Mesendoderm (in vitro differentiated cells): ENCODE results near the gene FAHD2B.
"Not testable (repeated sequence)": the region's sequence is repeated elsewhere in the genome, so short reads cannot be mapped to it uniquely, and the experiment has no call there.

Source experiments
- DNase-seq: peaks from one replicate; pipeline ENCODE4 v3.0.0; 2013
- H2AK5ac ChIP-seq: 2 replicates; pipeline ENCODE4 v1.6.1; 2013; ENCODE audit warnings: low read length, inconsistent platforms
- H2BK120ac ChIP-seq: 2 replicates; pipeline ENCODE4 v1.6.1; 2013; ENCODE audit warnings: low read depth, mild to moderate bottlenecking, low read length, moderate library complexity, mixed read lengths
- H2BK15ac ChIP-seq: replicated peaks from 2 replicates; pipeline ENCODE4 v1.6.1; 2013; ENCODE audit warnings: low read depth, mild to moderate bottlenecking, moderate library complexity
- H2BK5ac ChIP-seq: 2 replicates; pipeline ENCODE4 v1.6.1; 2013; ENCODE audit warnings: low read length, inconsistent platforms
- H3K18ac ChIP-seq: 2 replicates; pipeline ENCODE4 v1.6.1; 2013; ENCODE audit warnings: mild to moderate bottlenecking, low read length, mixed read lengths
- H3K23ac ChIP-seq: one replicate; pipeline ENCODE4 v1.6.1; 2013; ENCODE audit warnings: low read length
- H3K27ac ChIP-seq: 2 replicates; pipeline ENCODE4 v1.5.1; 2013; ENCODE audit warnings: low read depth, mild to moderate bottlenecking, inconsistent platforms, low read length, moderate library complexity
- H3K27me3 ChIP-seq: 2 replicates; pipeline ENCODE4 v1.6.1; 2013; ENCODE audit warnings: low read length, control low read depth, mild to moderate bottlenecking, inconsistent platforms; ENCODE audit not compliant: insufficient read depth, poor library complexity
- H3K36me3 ChIP-seq: 2 replicates; pipeline ENCODE4 v1.6.1; 2013; ENCODE audit warnings: low read length, inconsistent platforms; ENCODE audit not compliant: control insufficient read depth, insufficient read depth
- H3K4ac ChIP-seq: one replicate; pipeline ENCODE4 v1.6.1; 2013; ENCODE audit warnings: low read depth, mild to moderate bottlenecking, low read length, moderate library complexity
- H3K4me1 ChIP-seq: 2 replicates; pipeline ENCODE4 v1.6.1; 2013; ENCODE audit warnings: low read depth, low read length, inconsistent platforms; ENCODE audit not compliant: control insufficient read depth
- H3K4me2 ChIP-seq: 2 replicates; pipeline ENCODE4 v1.6.1; 2013; ENCODE audit warnings: low read length
- H3K4me3 ChIP-seq: 2 replicates; pipeline ENCODE4 v1.5.1; 2013; ENCODE audit warnings: mild to moderate bottlenecking, low read length
- H3K56ac ChIP-seq: one replicate; pipeline ENCODE4 v1.6.1; 2013; ENCODE audit warnings: low read length
- H3K79me1 ChIP-seq: 2 replicates; pipeline ENCODE4 v1.6.1; 2013; ENCODE audit warnings: low read length, inconsistent platforms
- H3K79me2 ChIP-seq: 2 replicates; pipeline ENCODE4 v1.6.1; 2013; ENCODE audit warnings: mild to moderate bottlenecking, low read length; ENCODE audit not compliant: control insufficient read depth, insufficient read depth
- H3K9ac ChIP-seq: 2 replicates; pipeline ENCODE4 v1.6.1; 2013; ENCODE audit warnings: low read length, inconsistent platforms
- H4K5ac ChIP-seq: one replicate; pipeline ENCODE4 v1.6.1; 2013; ENCODE audit warnings: low read length
- H4K8ac ChIP-seq: one replicate; pipeline ENCODE4 v1.6.1; 2013; ENCODE audit warnings: low read depth, mild to moderate bottlenecking, control low read depth, low read length, moderate library complexity
- WGBS: extraction: QIAGEN DNeasy Blood & Tissue Kit; methylation state at CpG from one replicate; pipeline ENCODE4 v1.1.7; 2013; ENCODE audit warnings: low lambda C conversion rate, missing lambda C conversion rate; ENCODE audit not compliant: insufficient coverage; ENCODE audit errors: extremely low coverage; 5-methylcytosine and 5-hydroxymethylcytosine counted together

The FAHD2B gene

GRCh38 chr2:97080855-97081254 lies 13.8 kb downstream of the FAHD2B start:
- not testable (repeated sequence) for H3K4me2 ChIP-seq, H4K8ac ChIP-seq, H2BK15ac ChIP-seq, DNase-seq, H3K36me3 ChIP-seq, H3K79me1 ChIP-seq, H3K27me3 ChIP-seq, H3K79me2 ChIP-seq, H2BK120ac ChIP-seq, H2BK5ac ChIP-seq, H3K4me1 ChIP-seq, H3K27ac ChIP-seq, H3K18ac ChIP-seq, H3K4ac ChIP-seq, H3K56ac ChIP-seq, H3K9ac ChIP-seq, H3K4me3 ChIP-seq, H4K5ac ChIP-seq, H2AK5ac ChIP-seq, H3K23ac ChIP-seq
- no CpG with 5 or more reads among the region's 10 CpGs for WGBS

DNA sequence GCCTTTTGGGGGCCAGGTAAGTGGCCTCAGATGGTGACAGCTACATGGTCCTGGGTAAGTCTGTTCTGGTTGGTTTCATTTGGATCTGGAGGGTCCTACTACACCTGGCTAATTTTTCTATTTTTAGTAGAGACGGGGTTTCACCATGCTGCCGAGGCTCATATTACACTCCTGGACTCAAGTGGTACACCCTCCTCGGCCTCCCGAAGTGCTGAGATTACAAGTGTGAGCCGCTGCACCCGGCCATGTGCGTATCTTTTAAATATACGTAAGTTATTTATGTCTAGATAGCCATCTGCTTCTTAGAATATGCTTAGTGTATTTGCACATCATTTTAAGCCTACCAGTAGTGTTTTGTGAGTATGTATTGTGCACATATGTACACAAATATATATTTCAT lies 17.5 kb downstream of the FAHD2B start:
- H3K27ac ChIP-seq, H2BK5ac ChIP-seq, H3K4me1 ChIP-seq, H3K27me3 ChIP-seq, H3K79me2 ChIP-seq, H3K4ac ChIP-seq, H3K18ac ChIP-seq, H3K4me3 ChIP-seq, H2BK120ac ChIP-seq, DNase-seq, H2BK15ac ChIP-seq, H3K9ac ChIP-seq, H3K36me3 ChIP-seq, H3K56ac ChIP-seq, H3K23ac ChIP-seq, H4K5ac ChIP-seq, H3K79me1 ChIP-seq, H3K4me2 ChIP-seq, H2AK5ac ChIP-seq, H4K8ac ChIP-seq: not testable (repeated sequence)
- no CpG with 5 or more reads among the region's 8 CpGs for WGBS

DNA sequence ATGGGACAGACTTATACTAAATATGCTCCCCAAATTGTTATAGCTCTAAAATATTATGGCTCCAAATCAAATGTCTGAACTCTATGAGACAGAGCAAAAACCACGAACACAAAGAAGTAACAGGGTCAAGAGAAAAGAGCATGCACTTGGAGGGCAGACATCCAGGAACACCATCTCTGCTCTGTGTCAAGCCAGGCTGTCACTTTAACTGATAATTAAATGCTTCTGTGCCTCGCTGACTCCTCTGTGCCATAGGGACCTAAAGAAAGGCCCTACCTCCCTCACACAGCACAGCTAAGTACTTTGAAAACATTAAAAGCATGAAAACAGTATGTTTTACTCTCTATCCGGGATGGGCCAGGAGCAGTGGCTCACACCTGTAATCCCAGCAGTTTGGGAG lies 23.8 kb downstream of the FAHD2B start:
- H3K27me3 ChIP-seq, H2AK5ac ChIP-seq, H3K36me3 ChIP-seq, H3K18ac ChIP-seq, H2BK5ac ChIP-seq, H3K4me3 ChIP-seq, H3K56ac ChIP-seq, H3K23ac ChIP-seq, H4K5ac ChIP-seq, H3K4me1 ChIP-seq, H3K4me2 ChIP-seq, H2BK120ac ChIP-seq, H4K8ac ChIP-seq, H3K4ac ChIP-seq, H3K9ac ChIP-seq, H3K79me1 ChIP-seq, H3K27ac ChIP-seq, H2BK15ac ChIP-seq, H3K79me2 ChIP-seq, DNase-seq: not testable (repeated sequence)
- WGBS, result no CpG with 5 or more reads among the region's 3 CpGs

GRCh38 chr2:97068722-97069121 lies 26.0 kb downstream of the FAHD2B start:
- not testable (repeated sequence) for H3K9ac ChIP-seq

GRCh38 chr2:97068074-97068473 lies 26.6 kb downstream of the FAHD2B start:
- Histone ChIP-seq H4K5ac (no peak overlapping the region), H3K4me1 (no peaks in the 10 kb centered on the region)
- WGBS, result no CpG with 5 or more reads among the region's 1 CpG

More at GRCh38 chr2:97068722-97069121, 26.0 kb downstream of the FAHD2B start:
- not testable (repeated sequence) for DNase-seq, H3K4me1 ChIP-seq, H3K23ac ChIP-seq, H2AK5ac ChIP-seq, H3K79me1 ChIP-seq, H3K18ac ChIP-seq, H2BK120ac ChIP-seq, H4K8ac ChIP-seq, H3K56ac ChIP-seq, H3K4ac ChIP-seq, H3K27ac ChIP-seq, H3K79me2 ChIP-seq, H2BK15ac ChIP-seq, H4K5ac ChIP-seq, H2BK5ac ChIP-seq, H3K36me3 ChIP-seq, H3K4me3 ChIP-seq, H3K4me2 ChIP-seq, H3K27me3 ChIP-seq
- WGBS, result no CpG with 5 or more reads among the region's 5 CpGs

DNA sequence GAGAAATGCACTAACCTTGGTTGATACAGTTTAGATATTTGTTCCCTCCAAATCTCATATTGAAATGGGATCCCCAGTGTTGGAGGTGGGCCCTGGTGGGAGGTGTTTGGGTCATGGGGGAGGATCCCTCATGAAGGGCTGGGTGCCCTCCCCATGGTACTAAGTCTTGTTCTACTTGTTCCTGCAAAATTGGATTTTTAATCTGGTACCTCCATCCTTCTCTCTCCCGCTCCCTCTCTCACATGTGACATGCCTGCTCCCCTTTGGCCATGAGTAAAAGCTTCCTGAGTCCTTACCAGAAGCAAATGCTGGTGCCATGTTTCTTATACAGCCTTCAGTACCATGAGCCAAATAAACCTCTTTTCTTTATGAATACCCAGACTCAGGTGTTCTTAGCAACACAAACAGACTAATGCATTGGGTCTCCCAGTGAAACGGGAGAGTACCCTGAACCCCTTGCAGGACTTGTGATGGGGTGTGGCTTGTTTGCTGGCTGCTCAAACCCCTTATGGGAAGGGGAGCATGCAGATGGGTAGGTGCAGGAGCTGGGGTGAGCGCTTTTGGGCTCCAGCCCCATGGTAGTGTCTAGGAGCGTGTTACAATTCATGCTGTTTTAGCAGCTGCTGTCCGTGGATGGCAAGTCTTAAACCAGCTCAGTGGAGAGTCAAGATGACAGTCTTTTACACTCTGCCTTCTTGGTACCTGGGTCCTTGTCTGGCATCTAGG lies 27.2 kb downstream of the FAHD2B start:
- Histone ChIP-seq H4K5ac (no peak overlapping the region), H3K4ac (no peak overlapping the region), H2BK5ac (peak overlapping the region; percentile 1), H3K23ac (no peak overlapping the region), H2BK15ac (no peak overlapping the region), H3K4me2 (no peak overlapping the region), H3K79me2 (no peaks in the 10 kb centered on the region), H3K36me3 (no peaks in the 10 kb centered on the region), H3K56ac (peak overlapping the region; percentile 15), H3K27me3 (no peaks in the 10 kb centered on the region), H2BK120ac (no peak overlapping the region), H3K79me1 (no peaks in the 10 kb centered on the region), H3K9ac (no peak overlapping the region), H3K18ac (no peak overlapping the region), H4K8ac (no peak overlapping the region), H3K27ac (no peak overlapping the region), H2AK5ac (no peak overlapping the region), H3K4me1 (no peaks in the 10 kb centered on the region), H3K4me3 (no peak overlapping the region)
- WGBS, result no CpG with 5 or more reads among the region's 5 CpGs
- peak; percentile 13 for DNase-seq

More at GRCh38 chr2:97068074-97068473, 26.6 kb downstream of the FAHD2B start:
- Histone ChIP-seq H3K23ac (no peak overlapping the region), H2BK120ac (no peak overlapping the region), H3K27ac (no peak overlapping the region), H2AK5ac (no peak overlapping the region), H3K79me1 (no peaks in the 10 kb centered on the region), H3K36me3 (no peaks in the 10 kb centered on the region), H3K56ac (no peak overlapping the region), H4K8ac (no peak overlapping the region), H3K27me3 (no peaks in the 10 kb centered on the region), H2BK15ac (no peak overlapping the region), H3K4me2 (no peak overlapping the region), H3K79me2 (no peaks in the 10 kb centered on the region), H3K4me3 (no peak overlapping the region), H2BK5ac (no peak overlapping the region), H3K9ac (no peak overlapping the region), H3K18ac (no peak overlapping the region), H3K4ac (no peak overlapping the region)
- peak; percentile 18 for DNase-seq
